Endothelial cell of umbilical vein (primary cell): ENCODE measurements around the gene TOX2. TPM values are rescaled to one million over a fixed set of nuclear protein-coding genes. Genes with fewer than 3 reads are reported as not detected.

Experiments used
- Bru-seq: library from RNA; stranded (reverse); fragments of 400-500 nt; gene quantifications from one replicate; lab custom pipeline; 2021; lab: Mats Ljungman, UMichigan
- BruChase-seq, 2 experiments: library from RNA; stranded (reverse); fragments of 400-500 nt; gene quantifications; one replicate each; lab custom pipeline; 2021; lab: Mats Ljungman, UMichigan
- BruUV-seq: library from RNA; stranded (reverse); fragments of 400-500 nt; replicated peaks from 2 replicates; lab custom pipeline; 2021; lab: Mats Ljungman, UMichigan
- CTCF ChIA-PET: fragments of 300-600, 350-600 bp; sonication (Branson Sonifier 250); formaldehyde crosslinking; loops from one replicate; lab custom pipeline; 2021; ENCODE audit warnings: antibody characterized with exemption, inconsistent platforms; lab: Charles Lee
- POLR2A ChIA-PET: fragments of 300-600, 350-600 bp; sonication (Branson Sonifier 250); formaldehyde crosslinking; loops from one replicate; lab custom pipeline; 2021; ENCODE audit warnings: antibody characterized with exemption, inconsistent platforms; lab: Charles Lee
- DNase-seq: peaks from one replicate; pipeline ENCODE4 v3.0.0-alpha.2; 2011; ENCODE audit warnings: low read depth, low spot score
- FAIRE-seq: peaks from 2 replicates; lab custom pipeline; 2011; peaks lifted over from hg19 to GRCh38; lab: Jason Lieb, UNC
- H2AFZ ChIP-seq: 2 replicates; pipeline ENCODE4 v1.6.0; 2012; ENCODE audit warnings: low read depth, low read length, control low read depth, inconsistent platforms
- H3K27ac ChIP-seq: 2 replicates; pipeline ENCODE4 v1.5.1; 2011; ENCODE audit warnings: low read depth, mild to moderate bottlenecking, control low read depth, low read length, moderate library complexity; ENCODE audit not compliant: insufficient read depth
- H3K27me3 ChIP-seq, 2 experiments: 2 replicates each; pipeline versions ENCODE4 v1.6.0 to v1.6.1; 2011; ENCODE audit warnings: low read length in 2 of 2, mixed read lengths in 1 of 2; ENCODE audit not compliant: control insufficient read depth in 2 of 2, insufficient read depth in 2 of 2
- H3K36me3 ChIP-seq, 2 experiments: 2 replicates in 1 of 2; 3 replicates in 1 of 2; pipeline ENCODE4 v1.5.1; 2011; ENCODE audit warnings: low read length in 2 of 2, mild to moderate bottlenecking in 1 of 2, moderate library complexity in 1 of 2; ENCODE audit not compliant: control insufficient read depth in 2 of 2, insufficient read depth in 2 of 2; ENCODE audit errors: extremely low read depth in 1 of 2
- H3K4me1 ChIP-seq: 3 replicates; pipeline ENCODE4 v1.5.1; 2011; ENCODE audit warnings: mild to moderate bottlenecking, low read length; ENCODE audit not compliant: control insufficient read depth, insufficient read depth; ENCODE audit errors: extremely low read depth
- H3K4me2 ChIP-seq: 2 replicates; pipeline ENCODE4 v1.6.1; 2011; ENCODE audit warnings: low read length, control low read depth, mixed read lengths; ENCODE audit not compliant: insufficient read depth
- H3K4me3 ChIP-seq, 3 experiments: fragments of 200-600 bp in 1 of 3; sonication (generic), shearing (Covaris generic) in 1 of 3; replicated peaks in 1 of 3; 2 replicates each; pipeline ENCODE4 v1.5.1; 2011 to 2016; ENCODE audit warnings: control low read depth in 3 of 3, low read length in 3 of 3, mild to moderate bottlenecking in 2 of 3, inconsistent platforms in 1 of 3, low read depth in 1 of 3, moderate library complexity in 1 of 3; ENCODE audit not compliant: insufficient read depth in 1 of 3
- H3K79me2 ChIP-seq: 2 replicates; pipeline ENCODE4 v1.6.0; 2012; ENCODE audit warnings: low read length, inconsistent platforms; ENCODE audit not compliant: control insufficient read depth, insufficient read depth
- H3K9ac ChIP-seq: replicated peaks from 2 replicates; pipeline ENCODE3; 2011; ENCODE audit warnings: low read length, control low read depth; ENCODE audit not compliant: insufficient read depth; ENCODE audit errors: extremely low read depth
- H3K9me1 ChIP-seq: replicated peaks from 3 replicates; pipeline ENCODE4 v1.6.0; 2011; ENCODE audit warnings: mild to moderate bottlenecking, low read length; ENCODE audit not compliant: control insufficient read depth, insufficient read depth; ENCODE audit errors: extremely low read depth
- H3K9me3 ChIP-seq: replicated peaks from 2 replicates; pipeline ENCODE4 v1.5.1; 2012; ENCODE audit warnings: low read length, inconsistent platforms; ENCODE audit not compliant: control insufficient read depth, insufficient read depth
- H4K20me1 ChIP-seq: replicated peaks from 2 replicates; pipeline ENCODE3; 2011; ENCODE audit warnings: mild to moderate bottlenecking, low read length; ENCODE audit not compliant: control insufficient read depth, insufficient read depth; ENCODE audit errors: extremely low read depth
- EZH2 ChIP-seq: IDR thresholded peaks from 2 replicates; pipeline ENCODE4 v1.6.1; 2012; ENCODE audit warnings: borderline replicate concordance, low read depth, mild to moderate bottlenecking, moderate library complexity, low read length, inconsistent platforms; ENCODE audit not compliant: severe bottlenecking
- FOS ChIP-seq: IDR thresholded peaks from 2 replicates; pipeline ENCODE4 v1.6.1; 2011; ENCODE audit warnings: mild to moderate bottlenecking, low read length, moderate library complexity, borderline replicate concordance; ENCODE audit not compliant: insufficient read depth
- GATA2 ChIP-seq: IDR thresholded peaks from 2 replicates; pipeline ENCODE4 v1.7.0; 2011; ENCODE audit warnings: low read depth, mild to moderate bottlenecking, moderate library complexity, mixed read lengths, low read length; ENCODE audit not compliant: insufficient read length, insufficient read depth
- JUN ChIP-seq: IDR thresholded peaks from 2 replicates; pipeline ENCODE4 v1.6.1; 2011; ENCODE audit warnings: borderline replicate concordance, low read depth; ENCODE audit not compliant: insufficient read length, insufficient read depth
- MYC ChIP-seq: IDR thresholded peaks from one replicate; pipeline ENCODE4 v1.6.1; 2011; ENCODE audit warnings: mild to moderate bottlenecking, low read depth, low read length
- POLR2A ChIP-seq: IDR thresholded peaks from 2 replicates; pipeline ENCODE4 v1.6.1; 2012; ENCODE audit warnings: low read depth, mild to moderate bottlenecking, control low read depth, low read length
- POLR2AphosphoS5 ChIP-seq: IDR thresholded peaks from 2 replicates; pipeline ENCODE4 v1.6.1; 2012; ENCODE audit warnings: low read depth, mild to moderate bottlenecking, control low read depth, low read length, moderate library complexity; ENCODE audit not compliant: insufficient read depth
- dilution Hi-C: fragments of 300-500 bp; cut with MboI; formaldehyde crosslinking; loops from one replicate; pipeline ENCODE4 v1.15.0; 2019; ENCODE audit warnings: low sequenced_read_pairs; ENCODE audit not compliant: extremely low pct_ligation_motif_present
- intact Hi-C: fragments of 100-400 bp; cut with micrococcal nuclease; formaldehyde crosslinking; loops from one replicate; pipeline ENCODE4 v1.10.0; 2022
- long read RNA-seq: library from polyadenylated mRNA; stranded (forward); transcript quantifications from one replicate; pipeline ENCODE4 v2.0.0, GENCODE V29; 2021
- polyA minus RNA-seq, 3 experiments: library from RNA; depleted of rRNA, polyadenylated mRNA; stranded (reverse); fragments of >200 nt; gene quantifications; 1 replicate in 1 of 3; 2 replicates in 2 of 3; pipeline ENCODE4 v1.2.3, GENCODE V29; 2011
- polyA plus RNA-seq, 4 experiments: library from polyadenylated mRNA; depleted of rRNA in 3 of 4; stranded (reverse) in 3 of 4; unstranded in 1 of 4; fragments of >200 nt; gene quantifications; 2 replicates each; pipeline versions ENCODE4 v1.2.1 to v1.2.3, GENCODE V29; 2011 to 2012; ENCODE audit warnings: missing spikeins in 1 of 4
- total RNA-seq: library from RNA; stranded (reverse); gene quantifications from 2 replicates; pipeline ENCODE4 v1.2.3, GENCODE V29; 2021
- TF ChIP-seq, protein P1 (sequence below): IDR thresholded peaks from 2 replicates; pipeline ENCODE4 v1.6.1; 2011; ENCODE audit not compliant: insufficient read depth, insufficient read length
- TF ChIP-seq, protein P2 (sequence below), 2 donors: IDR thresholded peaks; 1 replicate in 1 of 2; 2 replicates in 1 of 2; pipeline ENCODE4 v1.5.1; 2011; ENCODE audit warnings: low read length in 2 of 2, mild to moderate bottlenecking in 2 of 2, moderate library complexity in 2 of 2, control low read depth in 1 of 2, inconsistent platforms in 1 of 2, low read depth in 1 of 2; ENCODE audit not compliant: insufficient read depth in 1 of 2; ENCODE audit errors: extremely low read depth in 1 of 2

The TOX2 gene
- total RNA-seq (18.6 and 25.7 TPM in 2 replicates), polyA plus RNA-seq (6.3 and 7.0 TPM in 2 replicates), polyA minus RNA-seq (2.6 and 2.7 TPM in 2 replicates), Bru-seq, nascent RNA (percentile 57 among the genes with signal in this experiment), BruChase-seq, experiment 1, labeled RNA remaining after a 6-hour chase (percentile 59 among the genes with signal in this experiment), BruChase-seq, experiment 2, labeled RNA remaining after a 2-hour chase (percentile 56 among the genes with signal in this experiment)
- polyA plus RNA-seq (2011; cell fraction: cytosol; rRNA removed): 7.2 and 8.1 TPM in 2 replicates
- 7.6 and 8.5 TPM in 2 replicates for polyA plus RNA-seq (2011; cell fraction: nucleus; rRNA removed)
- polyA plus RNA-seq (2012): 7.2 and 10.6 TPM in 2 replicates
- polyA minus RNA-seq (2011; cell fraction: cytosol; rRNA and poly(A)+ RNA removed): 0.72 TPM
- polyA minus RNA-seq (2011; cell fraction: nucleus; rRNA and poly(A)+ RNA removed): 4.3 and 4.6 TPM in 2 replicates
- long read RNA-seq, transcript TOX2-201 (9 exons, 1,880 nt): major isoform, 9 of 44 reads
- long read RNA-seq, partial matches to known transcripts: 16 of 44 reads
- long read RNA-seq, other reads (novel, unspliced or antisense): 19 of 44 reads

GRCh38 chr20:43914311-43915210 lies at the start of gene TOX2:
TOX2 (plus strand) TSS chr20:43914852; CDS start chr20:43914892, 40 bp downstream.
- CTCF ChIA-PET: interaction anchor here (0.9 kb wide), 1 partner anchor 164 kb away, joined by 3 read pairs; no protein-coding TSS in a partner anchor
- H3K79me2 ChIP-seq: no peaks in the 10 kb centered on the region
- intact Hi-C loops: loop anchor here (1.0 to 10.0 kb wide), 5 partner anchors 25 to 377 kb away; partner anchors contain the start of gene MYBL2
- H3K9me1 ChIP-seq: no peaks in the 10 kb centered on the region
- no peak within 1 kb of the TSS for H3K27ac ChIP-seq
- peak within 1 kb of the TSS; percentile 50 to 56 (median 52) for H3K4me3 ChIP-seq
- TF ChIP-seq JUN: no peak
- no peak for TF ChIP-seq GATA2
- TF ChIP-seq, protein P1, sequence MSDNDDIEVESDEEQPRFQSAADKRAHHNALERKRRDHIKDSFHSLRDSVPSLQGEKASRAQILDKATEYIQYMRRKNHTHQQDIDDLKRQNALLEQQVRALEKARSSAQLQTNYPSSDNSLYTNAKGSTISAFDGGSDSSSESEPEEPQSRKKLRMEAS: no peak
- TF ChIP-seq POLR2AphosphoS5: no peak
- TF ChIP-seq, protein P2, sequence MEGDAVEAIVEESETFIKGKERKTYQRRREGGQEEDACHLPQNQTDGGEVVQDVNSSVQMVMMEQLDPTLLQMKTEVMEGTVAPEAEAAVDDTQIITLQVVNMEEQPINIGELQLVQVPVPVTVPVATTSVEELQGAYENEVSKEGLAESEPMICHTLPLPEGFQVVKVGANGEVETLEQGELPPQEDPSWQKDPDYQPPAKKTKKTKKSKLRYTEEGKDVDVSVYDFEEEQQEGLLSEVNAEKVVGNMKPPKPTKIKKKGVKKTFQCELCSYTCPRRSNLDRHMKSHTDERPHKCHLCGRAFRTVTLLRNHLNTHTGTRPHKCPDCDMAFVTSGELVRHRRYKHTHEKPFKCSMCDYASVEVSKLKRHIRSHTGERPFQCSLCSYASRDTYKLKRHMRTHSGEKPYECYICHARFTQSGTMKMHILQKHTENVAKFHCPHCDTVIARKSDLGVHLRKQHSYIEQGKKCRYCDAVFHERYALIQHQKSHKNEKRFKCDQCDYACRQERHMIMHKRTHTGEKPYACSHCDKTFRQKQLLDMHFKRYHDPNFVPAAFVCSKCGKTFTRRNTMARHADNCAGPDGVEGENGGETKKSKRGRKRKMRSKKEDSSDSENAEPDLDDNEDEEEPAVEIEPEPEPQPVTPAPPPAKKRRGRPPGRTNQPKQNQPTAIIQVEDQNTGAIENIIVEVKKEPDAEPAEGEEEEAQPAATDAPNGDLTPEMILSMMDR (IDR thresholded peaks at IDR 0.05; ENCODE audit: extremely low read depth in 1 of 2, insufficient read depth in 1 of 2, low read depth in 1 of 2, low read length in 2 of 2): no peak
- TF ChIP-seq FOS: no peak
- TF ChIP-seq POLR2A: no peak
- TF ChIP-seq EZH2: no peak
- TF ChIP-seq MYC: no peak
- peak within 1 kb of the TSS; percentile 56 for H3K9ac ChIP-seq
- no peaks in the 10 kb centered on the region for H3K36me3 ChIP-seq
- BruUV-seq: no TSS peak
- POLR2A ChIA-PET: no interaction called here
- no peaks in the 10 kb centered on the region for H3K9me3 ChIP-seq
- DNase-seq (no peak), FAIRE-seq (no peak)
- peaks cover 0 to 4% of the 10 kb centered on the region in 2 experiments for H3K27me3 ChIP-seq
- peaks cover 24% of the 10 kb centered on the region for H3K4me1 ChIP-seq
- dilution Hi-C loops: loop anchor here (25.0 kb wide), 1 partner anchor 152 kb away; no protein-coding TSS in a partner anchor
- H4K20me1 ChIP-seq: no peaks in the 10 kb centered on the region
- H3K4me2 ChIP-seq: peak within 1 kb of the TSS; percentile 87
- peak within 1 kb of the TSS; percentile 92 for H2AFZ ChIP-seq
